Activated CD4-positive, alpha-beta memory T cell treated with anti-CD3 and anti-CD28 coated beads for 36 hours (primary cell): ENCODE measurements around the gene MOV10L1. TPM values are rescaled to one million over a fixed set of nuclear protein-coding genes. Genes with fewer than 3 reads are reported as not detected.

Experiments
- CTCF ChIA-PET: fragments of 350-600 bp; sonication (Branson Sonifier 250); formaldehyde crosslinking; loops from one replicate; lab custom pipeline; 2021; ENCODE audit warnings: antibody characterized with exemption, inconsistent platforms; lab: Charles Lee
- POLR2A ChIA-PET: fragments of 350-600 bp; sonication (Branson Sonifier 250); formaldehyde crosslinking; loops from one replicate; lab custom pipeline; 2021; ENCODE audit warnings: antibody characterized with exemption; lab: Charles Lee
- DNase-seq: peaks from one replicate; pipeline ENCODE4 v3.0.0-alpha.2; 2020
- H3K27ac Mint-ChIP-seq: one replicate; pipeline ENCODE4 v1.8.0; 2021; ENCODE audit warnings: mixed read lengths
- H3K27me3 Mint-ChIP-seq: one replicate; pipeline ENCODE4 v1.8.0; 2021; ENCODE audit warnings: mixed read lengths
- H3K36me3 Mint-ChIP-seq: one replicate; pipeline ENCODE4 v1.8.0; 2021; ENCODE audit warnings: mixed read lengths
- H3K4me1 Mint-ChIP-seq: one replicate; pipeline ENCODE4 v1.8.0; 2021; ENCODE audit warnings: low read depth, mixed read lengths
- H3K4me3 Mint-ChIP-seq: one replicate; pipeline ENCODE4 v1.8.0; 2021; ENCODE audit warnings: mild to moderate bottlenecking, mixed read lengths
- H3K9me3 Mint-ChIP-seq: one replicate; pipeline ENCODE4 v1.8.0; 2021; ENCODE audit warnings: mixed read lengths
- intact Hi-C: fragments of 100-400 bp; cut with micrococcal nuclease; formaldehyde crosslinking; loops from one replicate; pipeline ENCODE4 v1.15.1; 2023
- total RNA-seq, 2 experiments: library from RNA; stranded (reverse); gene quantifications; one replicate each; pipeline ENCODE4 v1.2.3, GENCODE V29; 2021

MOV10L1 gene
- total RNA-seq, 2 experiments from 2014 or later, result not detected

GRCh38 chr22:50183141-50183971, 93.5 kb downstream of the MOV10L1 start:
- no peak for DNase-seq
- H3K4me3 Mint-ChIP-seq, result no peak overlapping the region
- H3K9me3 Mint-ChIP-seq, result no peaks in the 10 kb centered on the region
- H3K27ac Mint-ChIP-seq, result no peak overlapping the region
- peaks cover 15% of the 10 kb centered on the region for H3K4me1 Mint-ChIP-seq
- CTCF ChIA-PET, result interaction anchor here (1.4 kb wide), 1 partner anchor 10 kb away, joined by 4 read pairs; no protein-coding TSS in a partner anchor
- peaks cover 5% of the 10 kb centered on the region for H3K27me3 Mint-ChIP-seq
- peaks cover 3% of the 10 kb centered on the region for H3K36me3 Mint-ChIP-seq
- intact Hi-C loops, result no loop called here
- POLR2A ChIA-PET, result no interaction called here

- H3K27ac Mint-ChIP-seq, result no peak overlapping the region
- no peak for DNase-seq
- POLR2A ChIA-PET, result no interaction called here
- H3K4me1 Mint-ChIP-seq, result peaks cover 21% of the 10 kb centered on the region
- H3K27me3 Mint-ChIP-seq, result peaks cover 5% of the 10 kb centered on the region
- intact Hi-C loops, result loop anchor here (2.0 kb wide), 1 partner anchor 13 kb away; the partner anchor contains the start of gene PANX2
- no peaks in the 10 kb centered on the region for H3K9me3 Mint-ChIP-seq
- H3K36me3 Mint-ChIP-seq, result peaks cover 3% of the 10 kb centered on the region
- CTCF ChIA-PET, result interaction anchor here (1.4 kb wide), 1 partner anchor 11 kb away, joined by 4 read pairs; no protein-coding TSS in a partner anchor
- peak overlapping the region; percentile 69 for H3K4me3 Mint-ChIP-seq
Measured at GRCh38 chr22:50184004-50184901, 94.4 kb downstream of the MOV10L1 start.

- CTCF ChIA-PET, result interaction anchor here (0.6 to 1.4 kb wide), 2 partner anchors 11 to 147 kb away, joined by 4 read pairs; no protein-coding TSS in a partner anchor
- Mint-ChIP-seq H3K27ac (no peak overlapping the region), H3K4me3 (peak overlapping the region; percentile 79), H3K9me3 (no peaks in the 10 kb centered on the region), H3K36me3 (peaks cover 3% of the 10 kb centered on the region), H3K4me1 (peaks cover 26% of the 10 kb centered on the region), H3K27me3 (no peaks in the 10 kb centered on the region)
- POLR2A ChIA-PET, result no interaction called here
- DNase-seq, result no peak
- intact Hi-C loops, result loop anchor here (1.0 to 2.0 kb wide), 2 partner anchors 14 to 15 kb away; partner anchors contain the start of gene PANX2
Measured at GRCh38 chr22:50184902-50185374, 95.1 kb downstream of the MOV10L1 start.

- ChIA-PET CTCF (interaction anchor here (0.6 kb wide), 1 partner anchor 147 kb away, joined by 4 read pairs; no protein-coding TSS in a partner anchor), POLR2A (no interaction called here)
- intact Hi-C loops, result loop anchor here (1.0 to 2.0 kb wide), 2 partner anchors 15 kb away; partner anchors contain the start of gene PANX2
- Mint-ChIP-seq H3K9me3 (no peaks in the 10 kb centered on the region), H3K27me3 (no peaks in the 10 kb centered on the region), H3K4me3 (peak within 1 kb of the TSS; percentile 88), H3K27ac (peak within 1 kb of the TSS; percentile 89), H3K36me3 (peaks cover 3% of the 10 kb centered on the region), H3K4me1 (peaks cover 28% of the 10 kb centered on the region)
- peak; percentile 93 for DNase-seq
Measured at GRCh38 chr22:50185375-50186087, 95.7 kb downstream of the MOV10L1 start, which contains the start of gene TRABD. Gene TRABD, plus strand, starts transcription at chr22:50185913. Its CDS starts 7,148 bp downstream, at chr22:50193061.

- ChIA-PET CTCF (interaction anchor here (0.9 kb wide), 1 partner anchor 58 kb away, joined by 3 read pairs; the partner anchor contains the start of gene TUBGCP6), POLR2A (interaction anchor here (1.2 to 1.4 kb wide), 2 partner anchors 11 to 339 kb away, joined by 3 to 4 read pairs; partner anchors contain the start of gene SCO2)
- H3K27ac Mint-ChIP-seq, result peak overlapping the region; percentile 89
- peaks cover 5% of the 10 kb centered on the region for H3K36me3 Mint-ChIP-seq
- no peaks in the 10 kb centered on the region for H3K9me3 Mint-ChIP-seq
- intact Hi-C loops, result no loop called here
- H3K27me3 Mint-ChIP-seq, result no peaks in the 10 kb centered on the region
- H3K4me3 Mint-ChIP-seq, result peak overlapping the region; percentile 88
- DNase-seq, result no peak
- H3K4me1 Mint-ChIP-seq, result peaks cover 30% of the 10 kb centered on the region
Measured at GRCh38 chr22:50186181-50186714, 96.4 kb downstream of the MOV10L1 start.

- peaks cover 37% of the 10 kb centered on the region for H3K4me1 Mint-ChIP-seq
- peak; percentile 38 for DNase-seq
- peak overlapping the region; percentile 88 for H3K4me3 Mint-ChIP-seq
- peak overlapping the region; percentile 89 for H3K27ac Mint-ChIP-seq
- ChIA-PET POLR2A (interaction anchor here (1.2 to 1.4 kb wide), 2 partner anchors 12 to 338 kb away, joined by 3 to 4 read pairs; partner anchors contain the start of gene SCO2), CTCF (interaction anchor here (0.9 to 1.1 kb wide), 3 partner anchors 37 to 57 kb away, joined by 3 read pairs; partner anchors contain the start of gene TUBGCP6)
- H3K9me3 Mint-ChIP-seq, result no peaks in the 10 kb centered on the region
- peaks cover 10% of the 10 kb centered on the region for H3K36me3 Mint-ChIP-seq
- H3K27me3 Mint-ChIP-seq, result no peaks in the 10 kb centered on the region
- intact Hi-C loops, result no loop called here
Measured at GRCh38 chr22:50186761-50187523, 97.1 kb downstream of the MOV10L1 start.

GRCh38 chr22:50188356-50188755, 98.5 kb downstream of the MOV10L1 start:
- POLR2A ChIA-PET, result no interaction called here
- no peaks in the 10 kb centered on the region for H3K9me3 Mint-ChIP-seq
- H3K4me3 Mint-ChIP-seq, result no peak overlapping the region
- no peak for DNase-seq
- peaks cover 49% of the 10 kb centered on the region for H3K4me1 Mint-ChIP-seq
- CTCF ChIA-PET, result no interaction called here
- intact Hi-C loops, result no loop called here
- no peaks in the 10 kb centered on the region for H3K27me3 Mint-ChIP-seq
- no peak overlapping the region for H3K27ac Mint-ChIP-seq
- peaks cover 16% of the 10 kb centered on the region for H3K36me3 Mint-ChIP-seq

- Mint-ChIP-seq H3K4me1 (peaks cover 48% of the 10 kb centered on the region), H3K36me3 (peaks cover 16% of the 10 kb centered on the region), H3K4me3 (peak overlapping the region; percentile 29), H3K27ac (peak overlapping the region; percentile 98), H3K9me3 (no peaks in the 10 kb centered on the region), H3K27me3 (no peaks in the 10 kb centered on the region)
- CTCF ChIA-PET, result interaction anchor here (1.0 to 2.1 kb wide), 3 partner anchors 18 to 53 kb away, joined by 3 to 11 read pairs (median 5); no protein-coding TSS in a partner anchor
- no peak for DNase-seq
- intact Hi-C loops, result no loop called here
- POLR2A ChIA-PET, result no interaction called here
Measured at GRCh38 chr22:50189184-50189848, 99.5 kb downstream of the MOV10L1 start.

GRCh38 chr22:50189849-50190181, 100.0 kb downstream of the MOV10L1 start:
- Mint-ChIP-seq H3K4me1 (peaks cover 45% of the 10 kb centered on the region), H3K27me3 (no peaks in the 10 kb centered on the region), H3K9me3 (no peaks in the 10 kb centered on the region), H3K36me3 (peaks cover 16% of the 10 kb centered on the region), H3K27ac (peak overlapping the region; percentile 98), H3K4me3 (peak overlapping the region; percentile 87)
- ChIA-PET POLR2A (no interaction called here), CTCF (interaction anchor here (1.0 to 2.1 kb wide), 3 partner anchors 17 to 53 kb away, joined by 3 to 11 read pairs (median 5); no protein-coding TSS in a partner anchor)
- intact Hi-C loops, result loop anchor here (2.0 to 5.0 kb wide), 4 partner anchors 52 to 337 kb away; partner anchors contain the start of genes PIM3 and SCO2
- no peak for DNase-seq
